GM21825 (cell line): ENCODE data around the gene ACVR1.
"Not testable (repeated sequence)": the region's sequence is repeated elsewhere in the genome, so short reads cannot be mapped to it uniquely, and the experiment has no call there.

Experiments
- ATAC-seq: cut with Tn5 transposase; IDR thresholded peaks from one replicate; pipeline ENCODE4 v1.9.1; 2021; ENCODE audit warnings: mild to moderate bottlenecking, moderate library complexity; ENCODE audit not compliant: unreplicated experiment

Gene ACVR1

DNA sequence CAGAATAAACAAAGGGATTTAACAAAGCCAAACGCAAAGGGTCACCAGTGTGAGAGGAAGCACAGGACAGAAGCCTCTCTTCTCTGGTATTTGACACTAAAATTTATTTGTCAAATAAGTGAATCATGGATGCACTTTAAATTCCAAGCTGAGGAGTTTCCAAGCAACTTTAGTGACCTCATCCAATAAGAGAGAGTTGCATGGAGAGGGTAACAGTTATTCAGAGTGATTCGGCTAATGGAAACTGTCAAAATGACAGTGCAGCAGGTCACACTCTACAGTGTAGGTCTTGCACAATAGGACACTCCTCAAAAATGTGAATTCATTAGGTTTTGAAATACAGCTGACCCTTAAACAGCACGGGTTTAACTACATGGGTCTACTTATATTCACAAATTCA, 143.5 kb downstream of the ACVR1 start:
- ATAC-seq = no peak

- no peak for ATAC-seq
Measured at GRCh38 chr2:157727693-157728092, 148.4 kb downstream of the ACVR1 start.

GRCh38 chr2:157726946-157727345, 149.2 kb downstream of the ACVR1 start:
- ATAC-seq = no peak

DNA sequence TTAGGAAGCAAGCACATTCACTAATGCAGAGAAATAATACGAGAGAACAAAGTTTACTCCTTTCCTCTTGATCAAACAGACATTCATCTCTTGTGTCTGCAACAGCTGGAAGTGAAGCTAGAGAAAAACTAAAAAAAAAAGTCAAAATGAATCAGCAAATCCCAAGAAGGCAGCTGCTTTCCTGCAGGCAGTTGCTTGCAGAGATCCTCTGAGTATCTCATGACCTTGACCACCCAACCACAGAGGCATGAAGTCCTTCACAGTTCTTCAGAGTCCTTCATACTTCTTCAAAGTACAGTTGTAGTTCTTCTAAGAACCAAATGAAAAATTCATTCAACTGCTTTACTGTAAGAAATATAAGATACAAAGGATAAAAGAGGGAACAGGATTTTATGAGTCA, 150.3 kb downstream of the ACVR1 start:
- ATAC-seq = no peak

GRCh38 chr2:157722580-157723234, 153.4 kb downstream of the ACVR1 start:
- ATAC-seq = no peak

GRCh38 chr2:157720504-157720903, 155.6 kb downstream of the ACVR1 start:
- ATAC-seq = no peak

- ATAC-seq = not testable (repeated sequence)
Measured at GRCh38 chr2:157704653-157705052, 171.5 kb downstream of the ACVR1 start.

- not testable (repeated sequence) for ATAC-seq
Measured at GRCh38 chr2:157704148-157704547, 172.0 kb downstream of the ACVR1 start.

GRCh38 chr2:157699806-157700205, 176.3 kb downstream of the ACVR1 start:
- ATAC-seq = no peak

DNA sequence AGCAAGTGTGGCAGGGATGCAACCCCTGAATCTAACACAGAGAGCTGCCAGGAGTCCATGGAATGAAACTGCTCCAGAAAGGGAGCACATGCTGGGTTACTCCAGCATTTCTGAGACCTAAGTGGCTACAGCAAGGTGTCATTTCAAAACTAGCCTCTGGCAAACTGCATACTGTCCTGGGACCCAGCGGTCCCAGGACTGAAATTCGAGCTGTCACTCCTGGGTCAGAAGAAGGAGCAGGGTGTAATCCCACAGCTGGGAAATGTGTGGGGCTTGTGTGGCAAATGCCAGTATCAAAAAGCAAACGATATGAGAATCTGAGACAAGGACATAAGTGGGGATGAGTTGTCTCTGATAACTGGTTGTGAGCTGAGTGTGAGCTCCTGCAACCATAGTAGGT, 177.1 kb downstream of the ACVR1 start:
- ATAC-seq = no peak

DNA sequence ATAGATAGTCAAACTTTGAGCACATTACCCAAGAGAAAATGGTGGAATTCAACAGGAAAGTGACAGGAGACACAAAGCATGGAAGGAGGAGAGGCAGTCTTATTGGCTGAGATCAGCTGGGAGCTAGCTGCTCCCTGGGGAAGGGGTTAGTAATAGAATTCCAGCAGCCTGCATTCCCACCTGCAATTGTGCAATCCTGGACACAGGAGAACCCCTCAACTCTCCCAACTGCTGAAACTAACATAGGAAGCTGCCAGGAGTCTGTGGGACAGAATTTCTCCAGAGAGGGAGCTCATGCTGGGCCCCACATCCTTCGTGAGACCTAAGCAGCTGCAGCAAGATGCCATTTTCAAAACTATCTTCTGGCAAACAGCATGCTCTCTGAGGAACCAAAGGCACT, 177.7 kb downstream of the ACVR1 start:
- no peak for ATAC-seq

DNA sequence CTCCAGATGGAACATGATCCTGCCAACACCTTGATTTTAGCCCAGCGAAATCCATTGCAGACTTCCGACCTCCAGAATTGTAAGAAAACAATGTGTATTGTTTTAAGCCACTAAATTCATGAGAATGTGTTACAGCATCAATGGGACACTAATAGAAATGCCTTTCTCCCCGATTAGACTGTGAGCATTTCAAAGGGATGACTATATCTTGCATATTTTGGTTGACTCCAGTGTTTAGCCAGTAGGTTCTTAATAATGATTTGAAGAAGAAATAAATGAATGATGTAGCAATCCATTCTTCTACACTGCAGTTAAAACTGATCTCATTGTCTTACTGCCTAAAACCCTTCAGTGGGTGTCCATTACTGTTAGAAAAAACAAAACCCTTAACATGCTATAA, 180.1 kb downstream of the ACVR1 start:
- no peak for ATAC-seq

- no peak for ATAC-seq
Measured at GRCh38 chr2:157692768-157693167, 183.4 kb downstream of the ACVR1 start.

DNA sequence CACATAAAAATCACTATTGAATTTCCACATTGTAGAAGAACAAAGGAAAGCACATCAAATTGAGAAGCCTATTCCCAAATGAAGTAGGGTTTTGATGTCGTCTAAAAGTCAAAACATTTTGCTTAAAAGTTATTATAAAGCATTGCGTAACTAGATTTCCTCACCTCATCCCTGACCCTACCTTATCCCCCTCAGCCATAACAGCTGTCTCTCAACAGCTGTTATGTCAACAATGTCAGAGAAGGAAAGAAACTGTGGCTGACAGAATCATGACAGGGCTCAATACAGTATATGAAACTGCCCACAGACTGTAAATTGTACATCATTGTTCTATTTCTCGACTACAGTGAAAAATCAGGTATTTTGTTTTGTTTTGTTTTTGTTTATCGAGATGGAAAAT, 184.4 kb downstream of the ACVR1 start:
- no peak for ATAC-seq

GRCh38 chr2:157691131-157691530, 185.0 kb downstream of the ACVR1 start:
- ATAC-seq = no peak
